ENCODE results near the gene NPM1.
"Not testable (repeated sequence)": the region's sequence is repeated elsewhere in the genome, so short reads cannot be mapped to it uniquely, and the experiment has no call there.

Gene NPM1

GRCh38 chr5:171386861-171387344, 746 bp upstream of the NPM1 start:
- FAIRE-seq = no peak

- no peak for FAIRE-seq
Observed at GRCh38 chr5:171387970-171388815, 544 bp downstream of the NPM1 start.

GRCh38 chr5:171388816-171389168, 1.1 kb downstream of the NPM1 start:
- no peak for FAIRE-seq

- FAIRE-seq = no peak
Observed at GRCh38 chr5:171390883-171391677, 3.4 kb downstream of the NPM1 start.

- no peak for FAIRE-seq
Observed at GRCh38 chr5:171391996-171392577, 4.4 kb downstream of the NPM1 start.

- no peak for FAIRE-seq
Observed at GRCh38 chr5:171392585-171393159, 5.0 kb downstream of the NPM1 start.

- no peak for FAIRE-seq
Observed at GRCh38 chr5:171395042-171395441, 7.4 kb downstream of the NPM1 start.

GRCh38 chr5:171396583-171396982, 8.9 kb downstream of the NPM1 start:
- FAIRE-seq = not testable (repeated sequence)

- FAIRE-seq = no peak
Observed at GRCh38 chr5:171397190-171397589, 9.5 kb downstream of the NPM1 start.

GRCh38 chr5:171397599-171397998, 9.9 kb downstream of the NPM1 start:
- no peak for FAIRE-seq

- FAIRE-seq = not testable (repeated sequence)
Observed at GRCh38 chr5:171398660-171399059, 11.0 kb downstream of the NPM1 start.

- no peak for FAIRE-seq
Observed at GRCh38 chr5:171400169-171400568, 12.5 kb downstream of the NPM1 start.

GRCh38 chr5:171401167-171401947, 13.7 kb downstream of the NPM1 start:
- no peak for FAIRE-seq

- not testable (repeated sequence) for FAIRE-seq
Observed at GRCh38 chr5:171402751-171403150, 15.1 kb downstream of the NPM1 start.

- no peak for FAIRE-seq
Observed at GRCh38 chr5:171405615-171406014, 18.0 kb downstream of the NPM1 start.

GRCh38 chr5:171407234-171407633, 19.6 kb downstream of the NPM1 start:
- no peak for FAIRE-seq

- FAIRE-seq = no peak
Observed at GRCh38 chr5:171409164-171410136, 21.8 kb downstream of the NPM1 start.

- FAIRE-seq = no peak
Observed at GRCh38 chr5:171410181-171410580, 22.5 kb downstream of the NPM1 start.

- no peak for FAIRE-seq
Observed at GRCh38 chr5:171412186-171412585, 24.5 kb downstream of the NPM1 start.

- no peak for FAIRE-seq
Observed at GRCh38 chr5:171413153-171413910, 25.7 kb downstream of the NPM1 start.
